Skeletal muscle tissue (tissue), 4 donors: ENCODE results near the gene DAND5. TPM values are rescaled to one million over a fixed set of nuclear protein-coding genes. Genes with fewer than 3 reads are reported as not detected.

Experiments
- H3K27ac ChIP-seq: one replicate; pipeline ENCODE4 v1.7.0; 2013; ENCODE audit warnings: mild to moderate bottlenecking, low read depth, low read length, inconsistent platforms
- H3K27me3 ChIP-seq, 3 donors: one replicate each; pipeline ENCODE4 v1.7.0; 2013; ENCODE audit warnings: low read length in 3 of 3; ENCODE audit not compliant: control insufficient read depth in 3 of 3, insufficient read depth in 3 of 3
- H3K36me3 ChIP-seq, 3 donors: one replicate each; pipeline ENCODE4 v1.7.0; 2013; ENCODE audit warnings: low read length in 3 of 3; ENCODE audit not compliant: control insufficient read depth in 3 of 3, insufficient read depth in 3 of 3
- H3K4me1 ChIP-seq, 3 donors: one replicate each; pipeline ENCODE4 v1.7.0; 2013; ENCODE audit warnings: low read length in 3 of 3, mild to moderate bottlenecking in 3 of 3; ENCODE audit not compliant: control insufficient read depth in 3 of 3, insufficient read depth in 3 of 3
- H3K4me3 ChIP-seq, 3 donors: one replicate each; pipeline ENCODE4 v1.7.0; 2013; ENCODE audit warnings: low read length in 3 of 3
- H3K9ac ChIP-seq, 3 donors: one replicate each; pipeline ENCODE4 v1.7.0; 2013; ENCODE audit warnings: low read length in 3 of 3, mild to moderate bottlenecking in 3 of 3, moderate library complexity in 2 of 3, low read depth in 1 of 3
- H3K9me3 ChIP-seq, 3 donors: one replicate each; pipeline ENCODE4 v1.7.0; 2013; ENCODE audit warnings: low read length in 3 of 3; ENCODE audit not compliant: control insufficient read depth in 3 of 3
- total RNA-seq: library from RNA; depleted of rRNA; stranded (reverse); fragments of >200 nt; gene quantifications from one replicate; pipeline ENCODE4 v1.2.3, GENCODE V29; 2014
- donor health status: Osteomylitis.

DAND5 gene
- total RNA-seq, 1 donor from 2014 or later = not detected

DNA sequence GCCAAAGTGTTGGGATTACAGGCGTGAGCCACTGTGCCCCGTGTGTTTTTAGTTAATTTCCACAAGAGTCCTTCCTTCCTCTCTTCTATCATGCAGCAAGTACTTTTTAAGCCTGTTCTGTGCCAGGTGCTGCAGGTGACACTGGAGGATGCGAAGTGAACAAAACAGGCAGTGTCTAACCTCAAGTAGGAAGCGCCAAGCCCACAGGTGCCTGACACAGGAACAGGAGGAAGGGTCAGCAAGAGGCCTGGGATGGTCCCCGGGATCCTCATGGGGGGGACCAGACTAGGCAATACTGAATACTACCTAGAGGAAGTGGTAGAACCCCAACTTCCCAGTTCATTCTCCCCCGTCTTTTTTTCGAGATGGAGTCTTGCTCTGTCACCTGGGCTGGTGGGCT, 32.8 kb upstream of the DAND5 start:
- Histone ChIP-seq H3K36me3 (peaks cover 21 to 26% (median 25%) of the 10 kb centered on the region in 3 donors), H3K4me3 (no peak overlapping the region), H3K27me3 (no peaks in the 10 kb centered on the region), H3K9ac (no peak overlapping the region), H3K9me3 (no peaks in the 10 kb centered on the region), H3K27ac (no peak overlapping the region), H3K4me1 (peaks cover 46 to 55% (median 46%) of the 10 kb centered on the region in 3 donors)

DNA sequence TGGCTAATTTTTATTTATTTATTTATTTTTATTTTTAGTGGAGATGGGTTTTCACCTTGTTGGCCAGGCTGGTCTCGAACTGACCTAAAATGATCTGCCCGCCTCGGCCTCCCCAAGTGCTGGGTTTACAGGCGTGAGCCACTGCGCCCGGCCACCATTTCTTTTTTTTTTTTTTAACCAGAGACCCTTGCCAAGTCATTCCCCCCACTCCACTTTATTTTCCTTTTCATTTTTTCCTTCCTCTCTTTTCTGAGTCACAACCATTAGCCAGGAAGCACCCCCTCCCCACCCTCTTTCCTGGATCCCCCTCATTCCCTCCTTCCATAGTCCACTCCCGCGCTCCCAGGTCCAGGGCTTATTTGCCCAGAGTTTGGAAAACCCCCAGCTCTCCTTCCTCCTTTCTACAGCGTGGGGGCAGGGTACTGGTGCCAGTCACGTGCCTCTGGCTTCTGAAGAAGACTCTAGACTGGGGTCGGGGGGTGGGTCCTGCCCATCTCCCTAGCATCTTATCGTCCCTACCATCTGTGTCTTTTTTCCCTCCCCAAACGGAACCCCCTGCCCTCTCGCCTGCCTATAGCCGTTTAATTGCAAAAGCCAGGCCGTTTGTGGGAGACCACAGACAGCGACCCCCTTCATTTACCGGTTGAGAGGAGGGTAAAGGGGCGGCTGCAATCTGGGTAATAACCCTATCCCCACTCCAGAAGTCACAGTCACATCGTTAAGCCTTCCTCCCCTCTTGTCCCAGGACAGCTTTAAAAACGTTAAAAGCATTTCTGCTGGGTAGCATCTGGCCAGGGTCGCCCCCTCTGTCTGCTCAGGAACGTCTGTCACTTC, 32.1 kb upstream of the DAND5 start:
- peaks cover 43 to 55% (median 47%) of the 10 kb centered on the region in 3 donors for H3K4me1 ChIP-seq

DNA sequence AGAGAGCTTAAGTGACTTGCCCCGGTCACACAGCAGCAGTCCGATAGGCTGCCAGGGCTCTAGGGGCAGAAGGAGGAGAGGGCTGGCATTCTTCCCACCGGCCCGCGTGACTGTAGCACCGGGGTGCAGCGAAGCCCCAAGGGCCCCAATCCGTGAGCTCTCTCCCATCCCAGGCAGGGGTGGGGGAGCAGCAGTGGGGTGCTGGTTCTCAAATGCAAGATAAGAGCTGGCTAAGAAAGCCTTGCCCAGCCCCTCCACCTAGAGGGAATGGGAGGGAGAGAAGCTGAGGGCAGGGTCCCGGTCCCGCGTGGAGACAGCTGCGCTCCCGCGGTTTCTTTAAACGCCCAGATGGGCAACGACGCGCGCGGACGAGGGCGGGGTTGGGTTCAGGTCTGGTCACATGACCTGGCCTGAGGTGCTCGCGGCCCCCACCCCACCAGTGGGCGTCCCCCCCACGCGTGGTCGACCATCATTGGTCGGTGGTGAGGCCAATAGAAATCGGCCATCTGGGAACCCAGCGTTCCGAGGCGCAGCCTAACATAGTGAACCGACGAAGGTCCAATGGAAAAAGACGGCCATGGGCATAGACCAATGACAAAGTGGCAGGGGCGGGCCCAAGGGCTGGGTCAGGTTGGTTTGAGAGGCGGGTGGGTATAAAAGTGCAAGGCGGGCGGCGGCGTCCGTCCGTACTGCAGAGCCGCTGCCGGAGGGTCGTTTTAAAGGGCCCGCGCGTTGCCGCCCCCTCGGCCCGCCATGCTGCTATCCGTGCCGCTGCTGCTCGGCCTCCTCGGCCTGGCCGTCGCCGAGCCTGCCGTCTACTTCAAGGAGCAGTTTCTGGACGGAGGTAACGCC, 31.2 kb upstream of the DAND5 start, which contains the start of gene CALR:
Gene CALR, plus strand, starts transcription at position 683 of the 852 bp plus-strand sequence. Its CDS starts 71 bp downstream, at position 754.
- Histone ChIP-seq H3K9ac (peak within 1 kb of the TSS; percentile 92 to 97 (median 96)), H3K4me3 (peak within 1 kb of the TSS; percentile 95 to 97 (median 95)), H3K36me3 (peaks cover 29 to 33% (median 33%) of the 10 kb centered on the region in 3 donors), H3K4me1 (peaks cover 34 to 51% (median 41%) of the 10 kb centered on the region in 3 donors), H3K27me3 (no peaks in the 10 kb centered on the region), H3K27ac (peak within 1 kb of the TSS; percentile 92), H3K9me3 (no peaks in the 10 kb centered on the region)

More for the DNA sequence above, 32.1 kb upstream of the DAND5 start:
- H3K27me3 ChIP-seq = no peaks in the 10 kb centered on the region
- peaks cover 27 to 29% (median 28%) of the 10 kb centered on the region in 3 donors for H3K36me3 ChIP-seq
- H3K4me3 ChIP-seq = peak overlapping the region; percentile 75 to 82 (median 81)
- peak overlapping the region; percentile 57 for H3K27ac ChIP-seq
- peak overlapping the region; percentile 73 to 82 (median 81) for H3K9ac ChIP-seq
- H3K9me3 ChIP-seq = no peaks in the 10 kb centered on the region

DNA sequence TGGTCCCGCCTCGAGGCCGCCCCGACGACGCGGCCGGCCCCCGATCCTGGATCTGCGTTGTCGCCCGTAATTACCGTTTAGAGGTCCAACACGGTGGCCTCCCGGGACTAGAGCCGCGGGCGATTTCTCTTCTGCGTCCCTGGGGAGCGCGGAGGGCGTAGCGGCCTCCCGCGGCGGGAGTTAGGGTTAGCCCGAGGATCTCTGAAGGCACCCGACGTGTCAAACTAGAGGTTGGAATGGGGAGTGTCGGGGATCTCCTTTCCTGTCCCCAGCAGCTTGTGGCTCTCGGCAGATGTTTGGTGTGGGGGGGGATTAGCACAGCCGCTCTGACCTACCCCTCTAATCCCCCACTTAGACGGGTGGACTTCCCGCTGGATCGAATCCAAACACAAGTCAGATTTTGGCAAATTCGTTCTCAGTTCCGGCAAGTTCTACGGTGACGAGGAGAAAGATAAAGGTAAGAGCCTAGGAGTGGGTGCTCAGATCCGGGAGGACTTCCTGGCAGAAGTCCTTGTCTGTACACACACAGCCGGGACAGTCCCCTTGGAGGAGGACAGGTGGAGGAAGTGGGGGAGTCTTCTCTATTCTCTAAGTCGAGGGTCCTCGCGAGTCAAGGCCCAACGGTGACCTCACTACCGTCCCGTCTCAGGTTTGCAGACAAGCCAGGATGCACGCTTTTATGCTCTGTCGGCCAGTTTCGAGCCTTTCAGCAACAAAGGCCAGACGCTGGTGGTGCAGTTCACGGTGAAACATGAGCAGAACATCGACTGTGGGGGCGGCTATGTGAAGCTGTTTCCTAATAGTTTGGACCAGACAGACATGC, 30.4 kb upstream of the DAND5 start:
- Histone ChIP-seq H3K36me3 (peaks cover 36 to 40% (median 37%) of the 10 kb centered on the region in 3 donors), H3K9ac (peak overlapping the region; percentile 92 to 97 (median 96)), H3K9me3 (no peaks in the 10 kb centered on the region), H3K4me3 (peak overlapping the region; percentile 95 to 97 (median 95)), H3K27me3 (no peaks in the 10 kb centered on the region), H3K27ac (peak overlapping the region; percentile 92), H3K4me1 (peaks cover 30 to 49% (median 40%) of the 10 kb centered on the region in 3 donors)

DNA sequence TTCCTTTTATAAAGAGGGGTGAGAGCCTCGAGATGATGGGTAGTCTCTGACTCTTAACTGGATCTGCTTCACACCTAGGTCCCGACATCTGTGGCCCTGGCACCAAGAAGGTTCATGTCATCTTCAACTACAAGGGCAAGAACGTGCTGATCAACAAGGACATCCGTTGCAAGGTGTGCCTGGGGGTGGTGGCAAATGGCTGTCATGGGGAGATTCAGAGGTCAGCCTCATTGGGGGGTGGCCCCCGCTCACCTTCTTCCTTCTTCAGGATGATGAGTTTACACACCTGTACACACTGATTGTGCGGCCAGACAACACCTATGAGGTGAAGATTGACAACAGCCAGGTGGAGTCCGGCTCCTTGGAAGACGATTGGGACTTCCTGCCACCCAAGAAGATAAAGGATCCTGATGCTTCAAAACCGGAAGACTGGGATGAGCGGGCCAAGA, 29.4 kb upstream of the DAND5 start:
- Histone ChIP-seq H3K4me3 (peak overlapping the region; percentile 95 to 97 (median 95)), H3K27me3 (no peaks in the 10 kb centered on the region), H3K9ac (peak overlapping the region; percentile 92 to 97 (median 96)), H3K27ac (no peak overlapping the region), H3K4me1 (peaks cover 28 to 47% (median 38%) of the 10 kb centered on the region in 3 donors), H3K36me3 (peaks cover 43 to 44% (median 43%) of the 10 kb centered on the region in 3 donors), H3K9me3 (no peaks in the 10 kb centered on the region)

DNA sequence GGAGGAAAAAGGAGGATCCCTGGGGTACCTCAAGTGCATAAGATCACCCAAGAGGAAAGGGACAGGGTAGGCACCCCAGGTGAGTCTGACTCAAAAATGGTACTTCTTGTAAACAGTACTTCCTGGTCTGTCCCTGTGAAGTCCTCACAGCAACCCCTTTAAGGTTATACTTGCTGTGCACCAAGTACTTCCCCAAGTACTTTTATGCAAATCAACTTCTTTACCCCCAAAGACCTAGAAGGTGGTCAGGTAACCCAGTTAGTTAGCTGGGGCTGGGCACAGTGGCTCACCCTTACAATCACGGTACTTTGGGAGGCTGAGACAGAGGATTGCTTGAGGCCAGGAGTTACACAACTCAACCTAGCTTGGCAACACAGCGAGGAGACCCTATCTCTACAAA, 28.5 kb upstream of the DAND5 start:
- peaks cover 32 to 47% (median 38%) of the 10 kb centered on the region in 3 donors for H3K4me1 ChIP-seq
- no peaks in the 10 kb centered on the region for H3K27me3 ChIP-seq
- no peaks in the 10 kb centered on the region for H3K9me3 ChIP-seq
- peaks cover 43 to 44% (median 43%) of the 10 kb centered on the region in 3 donors for H3K36me3 ChIP-seq
- H3K4me3 ChIP-seq = no peak overlapping the region
- no peak overlapping the region for H3K9ac ChIP-seq
- no peak overlapping the region for H3K27ac ChIP-seq

DNA sequence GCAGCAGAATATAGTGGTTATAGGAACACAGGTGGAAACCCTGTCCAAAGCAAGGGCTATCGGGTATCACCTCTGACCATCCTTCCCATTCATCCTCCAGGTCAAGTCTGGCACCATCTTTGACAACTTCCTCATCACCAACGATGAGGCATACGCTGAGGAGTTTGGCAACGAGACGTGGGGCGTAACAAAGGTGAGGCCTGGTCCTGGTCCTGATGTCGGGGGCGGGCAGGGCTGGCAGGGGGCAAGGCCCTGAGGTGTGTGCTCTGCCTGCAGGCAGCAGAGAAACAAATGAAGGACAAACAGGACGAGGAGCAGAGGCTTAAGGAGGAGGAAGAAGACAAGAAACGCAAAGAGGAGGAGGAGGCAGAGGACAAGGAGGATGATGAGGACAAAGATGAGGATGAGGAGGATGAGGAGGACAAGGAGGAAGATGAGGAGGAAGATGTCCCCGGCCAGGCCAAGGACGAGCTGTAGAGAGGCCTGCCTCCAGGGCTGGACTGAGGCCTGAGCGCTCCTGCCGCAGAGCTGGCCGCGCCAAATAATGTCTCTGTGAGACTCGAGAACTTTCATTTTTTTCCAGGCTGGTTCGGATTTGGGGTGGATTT, 25.8 kb upstream of the DAND5 start:
- peak overlapping the region in 1 of 3 donors; percentile 33 for H3K9ac ChIP-seq
- H3K9me3 ChIP-seq = no peaks in the 10 kb centered on the region
- H3K4me1 ChIP-seq = peaks cover 44 to 61% (median 48%) of the 10 kb centered on the region in 3 donors
- peaks cover 52 to 54% (median 54%) of the 10 kb centered on the region in 3 donors for H3K36me3 ChIP-seq
- H3K27me3 ChIP-seq = no peaks in the 10 kb centered on the region
- H3K4me3 ChIP-seq = no peak overlapping the region
- H3K27ac ChIP-seq = no peak overlapping the region

DNA sequence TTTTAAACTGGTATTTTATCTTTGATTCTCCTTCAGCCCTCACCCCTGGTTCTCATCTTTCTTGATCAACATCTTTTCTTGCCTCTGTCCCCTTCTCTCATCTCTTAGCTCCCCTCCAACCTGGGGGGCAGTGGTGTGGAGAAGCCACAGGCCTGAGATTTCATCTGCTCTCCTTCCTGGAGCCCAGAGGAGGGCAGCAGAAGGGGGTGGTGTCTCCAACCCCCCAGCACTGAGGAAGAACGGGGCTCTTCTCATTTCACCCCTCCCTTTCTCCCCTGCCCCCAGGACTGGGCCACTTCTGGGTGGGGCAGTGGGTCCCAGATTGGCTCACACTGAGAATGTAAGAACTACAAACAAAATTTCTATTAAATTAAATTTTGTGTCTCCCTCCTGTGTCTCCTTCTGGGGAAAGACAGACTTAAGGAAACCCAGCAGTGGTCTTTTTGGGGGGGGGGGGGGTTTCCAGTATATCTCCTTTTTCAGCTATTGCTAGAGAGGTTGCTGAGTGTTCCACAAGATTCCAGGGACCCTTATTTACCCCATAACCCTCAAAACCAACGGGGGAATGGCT, 25.2 kb upstream of the DAND5 start:
- H3K4me3 ChIP-seq = no peak overlapping the region
- no peaks in the 10 kb centered on the region for H3K9me3 ChIP-seq
- no peak overlapping the region for H3K9ac ChIP-seq
- peaks cover 57 to 60% (median 57%) of the 10 kb centered on the region in 3 donors for H3K36me3 ChIP-seq
- no peak overlapping the region for H3K27ac ChIP-seq
- peaks cover 48 to 61% (median 49%) of the 10 kb centered on the region in 3 donors for H3K4me1 ChIP-seq
- H3K27me3 ChIP-seq = no peaks in the 10 kb centered on the region
